ENCODE measurements around the gene IL1RAPL1.

The IL1RAPL1 gene

DNA sequence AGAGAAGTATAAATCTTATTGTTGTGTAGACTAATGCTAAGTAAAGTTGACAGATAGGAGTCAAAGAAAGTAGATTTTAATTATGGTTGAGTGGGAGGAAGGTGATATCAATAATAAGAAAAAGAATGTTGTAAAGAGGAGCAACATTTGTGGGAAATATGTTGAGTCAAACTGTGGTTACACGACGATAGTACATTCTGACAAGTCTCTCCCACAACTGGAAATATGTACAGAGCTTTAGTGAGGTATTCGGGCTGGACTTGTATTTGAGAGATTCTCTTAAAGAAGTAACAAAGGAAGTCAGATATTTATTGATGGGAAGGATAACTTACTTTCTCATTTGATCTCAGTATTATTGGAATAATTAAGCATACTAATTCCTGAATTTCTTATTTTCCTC, 1102.8 kb downstream of the IL1RAPL1 start:
- DNase-seq (ENCODE audit: low read depth in 2 of 2), result peak; percentile 58 to 69
- TF ChIP-seq, protein P1, sequence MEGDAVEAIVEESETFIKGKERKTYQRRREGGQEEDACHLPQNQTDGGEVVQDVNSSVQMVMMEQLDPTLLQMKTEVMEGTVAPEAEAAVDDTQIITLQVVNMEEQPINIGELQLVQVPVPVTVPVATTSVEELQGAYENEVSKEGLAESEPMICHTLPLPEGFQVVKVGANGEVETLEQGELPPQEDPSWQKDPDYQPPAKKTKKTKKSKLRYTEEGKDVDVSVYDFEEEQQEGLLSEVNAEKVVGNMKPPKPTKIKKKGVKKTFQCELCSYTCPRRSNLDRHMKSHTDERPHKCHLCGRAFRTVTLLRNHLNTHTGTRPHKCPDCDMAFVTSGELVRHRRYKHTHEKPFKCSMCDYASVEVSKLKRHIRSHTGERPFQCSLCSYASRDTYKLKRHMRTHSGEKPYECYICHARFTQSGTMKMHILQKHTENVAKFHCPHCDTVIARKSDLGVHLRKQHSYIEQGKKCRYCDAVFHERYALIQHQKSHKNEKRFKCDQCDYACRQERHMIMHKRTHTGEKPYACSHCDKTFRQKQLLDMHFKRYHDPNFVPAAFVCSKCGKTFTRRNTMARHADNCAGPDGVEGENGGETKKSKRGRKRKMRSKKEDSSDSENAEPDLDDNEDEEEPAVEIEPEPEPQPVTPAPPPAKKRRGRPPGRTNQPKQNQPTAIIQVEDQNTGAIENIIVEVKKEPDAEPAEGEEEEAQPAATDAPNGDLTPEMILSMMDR (IDR thresholded peaks at IDR 0.05; ENCODE audit: low read depth, low read length), result no peak
- H3K4me3 ChIP-seq (replicated peaks in 1 of 2; ENCODE audit: low read depth in 2 of 2, low read length in 2 of 2), result no peak overlapping the region

DNA sequence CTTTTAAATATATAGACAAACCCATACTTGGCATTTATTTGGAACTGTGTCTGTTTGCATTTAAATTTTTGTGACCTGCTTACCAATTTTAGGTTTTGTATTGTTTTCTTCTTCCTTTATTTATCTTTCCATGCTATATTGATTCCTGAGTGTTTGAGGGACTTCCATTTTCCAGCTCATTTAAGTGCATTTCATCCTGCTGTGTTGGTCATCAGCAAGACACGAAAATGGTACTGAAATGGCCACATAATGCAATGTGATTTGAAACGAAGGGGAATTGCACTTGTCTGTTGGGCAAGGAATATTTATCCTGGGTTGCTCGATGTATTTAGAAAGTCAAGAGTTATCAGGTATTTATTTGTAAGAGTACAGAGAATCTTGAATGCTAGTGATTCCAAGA, 1103.8 kb downstream of the IL1RAPL1 start:
- DNase-seq (ENCODE audit: low read depth in 2 of 2), result no peak
- H3K4me3 ChIP-seq (replicated peaks in 1 of 2; ENCODE audit: low read depth in 2 of 2, low read length in 2 of 2), result no peak overlapping the region

DNA sequence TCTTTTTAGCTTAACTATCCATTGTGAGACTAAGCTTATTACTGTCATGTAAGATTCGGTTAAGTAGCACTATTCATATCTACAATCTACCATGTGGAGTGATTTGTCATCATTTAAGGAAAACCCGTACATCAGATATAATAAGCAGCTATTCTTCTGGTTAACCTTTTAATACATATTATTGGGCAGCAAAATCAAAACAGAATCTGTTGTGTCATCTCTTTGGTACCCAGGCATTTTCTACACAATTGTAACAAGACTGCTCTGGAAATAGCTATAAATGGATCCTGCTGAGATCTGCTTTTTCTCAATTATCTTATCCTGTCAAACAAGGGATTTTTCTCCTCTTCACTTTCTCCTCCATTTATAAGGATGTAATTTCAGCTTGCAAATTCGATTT, 1106.7 kb downstream of the IL1RAPL1 start:
- no peak overlapping the region for H3K4me3 ChIP-seq (replicated peaks in 1 of 2; ENCODE audit: low read depth in 2 of 2, low read length in 2 of 2)
- TF ChIP-seq, protein P1 (IDR thresholded peaks at IDR 0.05; ENCODE audit: low read depth, low read length), result no peak
- DNase-seq (ENCODE audit: low read depth in 2 of 2), result no peak

More for the DNA sequence above, 1103.8 kb downstream of the IL1RAPL1 start:
- TF ChIP-seq, protein P1 (IDR thresholded peaks at IDR 0.05; ENCODE audit: low read depth, low read length), result no peak

DNA sequence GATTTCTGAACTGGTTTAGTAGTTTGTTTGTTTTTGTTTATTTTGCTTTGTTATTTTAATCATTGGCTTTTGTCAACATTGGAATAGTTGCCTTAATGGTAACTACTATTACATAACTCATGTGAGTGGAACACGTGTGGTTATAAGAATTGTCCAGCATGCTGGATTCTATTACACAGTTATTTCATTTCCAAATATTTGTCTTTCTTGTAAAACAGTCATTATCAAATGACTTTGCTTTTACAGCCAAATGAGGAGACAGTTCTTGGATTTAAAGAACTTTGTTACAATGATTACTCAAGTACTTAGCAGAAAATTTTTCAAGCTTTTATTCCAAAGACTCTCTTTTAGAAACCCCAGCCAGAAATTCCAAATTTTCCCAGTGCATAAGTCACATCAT, 1112.0 kb downstream of the IL1RAPL1 start:
- peak in 1 of 2 donors; percentile 3 for DNase-seq (ENCODE audit: low read depth in 2 of 2)
- no peak overlapping the region for H3K4me3 ChIP-seq (replicated peaks in 1 of 2; ENCODE audit: low read depth in 2 of 2, low read length in 2 of 2)
- TF ChIP-seq, protein P1 (IDR thresholded peaks at IDR 0.05; ENCODE audit: low read depth, low read length), result no peak

DNA sequence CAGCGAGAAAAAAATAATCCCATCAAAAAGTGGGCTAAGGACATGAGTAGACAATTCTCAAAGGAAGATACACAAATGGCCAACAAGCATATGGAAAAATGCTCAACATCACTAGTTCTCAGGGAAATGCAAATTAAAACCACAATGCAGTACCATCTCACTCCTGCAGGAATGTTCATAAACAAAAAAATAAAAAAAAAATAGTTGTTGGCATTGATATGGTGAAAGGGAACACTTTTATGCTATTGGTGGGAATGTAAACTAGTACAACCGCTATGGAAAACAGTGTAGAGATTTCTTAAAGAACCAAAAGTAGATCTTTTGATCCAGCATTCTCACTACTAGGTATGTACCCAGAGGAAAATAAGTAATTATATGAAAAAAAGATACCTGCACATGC, 1119.8 kb downstream of the IL1RAPL1 start:
- no peak overlapping the region for H3K4me3 ChIP-seq (replicated peaks in 1 of 2; ENCODE audit: low read depth in 2 of 2, low read length in 2 of 2)
- TF ChIP-seq, protein P1 (IDR thresholded peaks at IDR 0.05; ENCODE audit: low read depth, low read length), result no peak
- DNase-seq (ENCODE audit: low read depth in 2 of 2), result no peak

DNA sequence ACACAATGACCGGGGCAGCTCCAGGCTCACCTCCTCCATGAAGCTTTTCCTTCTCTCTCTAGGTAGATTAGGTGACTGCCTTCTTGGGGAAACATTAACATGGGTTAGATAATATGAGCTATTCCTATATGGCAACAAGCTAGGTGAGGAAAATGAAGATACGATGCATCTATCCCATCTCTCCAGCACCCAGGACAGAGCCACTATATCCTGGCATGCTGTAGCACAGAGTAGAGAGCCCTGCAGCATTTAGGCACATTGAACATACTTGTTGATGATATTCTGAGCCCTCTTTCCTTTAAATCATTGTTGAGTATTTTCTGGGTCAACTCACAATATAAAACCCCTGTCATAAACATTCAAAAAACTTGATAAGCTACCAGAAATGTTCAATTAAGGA, 1133.9 kb downstream of the IL1RAPL1 start:
- DNase-seq (ENCODE audit: low read depth in 2 of 2), result no peak
- H3K4me3 ChIP-seq (replicated peaks in 1 of 2; ENCODE audit: low read depth in 2 of 2, low read length in 2 of 2), result no peak overlapping the region
- TF ChIP-seq, protein P1 (IDR thresholded peaks at IDR 0.05; ENCODE audit: low read depth, low read length), result no peak

DNA sequence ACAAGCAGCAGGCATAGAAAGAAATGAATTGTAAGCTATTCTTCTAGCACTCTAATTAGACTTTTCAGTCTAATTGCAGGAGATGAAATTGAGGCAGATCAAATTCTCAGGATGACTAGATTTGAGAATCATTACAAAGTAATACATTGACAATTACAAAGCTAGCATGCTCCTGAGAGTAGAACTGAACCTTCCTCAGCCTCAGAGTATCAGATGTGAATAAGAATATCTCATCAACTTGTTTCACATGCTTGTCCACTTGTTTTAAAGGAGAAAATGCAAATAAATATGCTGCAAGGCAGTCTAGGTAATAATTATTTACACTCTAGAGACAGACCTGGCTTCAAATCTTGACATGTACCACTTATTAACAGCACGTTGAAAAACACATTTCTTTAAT, 1137.1 kb downstream of the IL1RAPL1 start:
- TF ChIP-seq, protein P1 (IDR thresholded peaks at IDR 0.05; ENCODE audit: low read depth, low read length), result no peak
- no peak overlapping the region for H3K4me3 ChIP-seq (replicated peaks in 1 of 2; ENCODE audit: low read depth in 2 of 2, low read length in 2 of 2)
- DNase-seq (ENCODE audit: low read depth in 2 of 2), result no peak
